Colonic mucosa (tissue), 4 donors: ENCODE measurements around the gene NTM. TPM values are rescaled to one million over a fixed set of nuclear protein-coding genes. Genes with fewer than 3 reads are reported as not detected.

Experiments
- DNase-seq: peaks from one replicate; pipeline ENCODE4 v3.0.0-alpha.2; 2020
- H3K27ac ChIP-seq: fragments of 200-600 bp; one replicate; pipeline ENCODE4 v1.8.0; 2021
- H3K27me3 ChIP-seq: fragments of 200-600 bp; one replicate; pipeline ENCODE4 v1.8.0; 2021
- H3K36me3 ChIP-seq: fragments of 200-600 bp; one replicate; pipeline ENCODE4 v1.8.0; 2021
- H3K4me1 ChIP-seq: fragments of 200-600 bp; one replicate; pipeline ENCODE4 v1.8.0; 2021; ENCODE audit warnings: mild to moderate bottlenecking
- H3K4me3 ChIP-seq: fragments of 200-600 bp; one replicate; pipeline ENCODE4 v1.8.0; 2021
- H3K9ac ChIP-seq, 2 donors: one replicate each; pipeline ENCODE4 v1.7.0; 2013; ENCODE audit warnings: control low read depth in 2 of 2, low read depth in 2 of 2, low read length in 2 of 2
- H3K9me3 ChIP-seq: fragments of 200-600 bp; one replicate; pipeline ENCODE4 v1.8.0; 2021
- CTCF ChIP-seq: fragments of 200-600 bp; IDR thresholded peaks from one replicate; pipeline ENCODE4 v1.8.0; 2022; ENCODE audit warnings: antibody characterized with exemption, mild to moderate bottlenecking
- intact Hi-C: fragments of 100-400 bp; cut with DNase I; formaldehyde crosslinking; loops from one replicate; pipeline ENCODE4 v1.14.1; 2022
- total RNA-seq, 2 donors: library from RNA; stranded (reverse); fragmentation: NEBNext Ultra II Directional in 1 of 2; extraction: Animal tissue kit (Norgen Biotek cat#: 25700) in 1 of 2; gene quantifications; one replicate each; pipeline ENCODE4 v1.2.1, GENCODE V29; 2021
- donor health status: healthy.
- donor health status: DM: no; HTN: no; CAD: no.
- donor health status: DM: no; HTN: no; CAD: no.

NTM gene
- total RNA-seq, 2 donors from 2014 or later = 1.6 to 2.8 TPM

- Histone ChIP-seq H3K9ac (no peak overlapping the region), H3K27me3 (no peaks in the 10 kb centered on the region), H3K4me1 (no peaks in the 10 kb centered on the region), H3K27ac (no peak overlapping the region), H3K4me3 (no peak overlapping the region), H3K9me3 (no peaks in the 10 kb centered on the region), H3K36me3 (no peaks in the 10 kb centered on the region)
- TF ChIP-seq CTCF = no peak
- no peak for DNase-seq
- intact Hi-C loops = no loop called here
Observed at GRCh38 chr11:131759140-131759539, 388.7 kb downstream of the NTM start.

GRCh38 chr11:131760091-131761061 is 390.0 kb downstream of the NTM start:
- Histone ChIP-seq H3K9ac (no peak overlapping the region), H3K27me3 (no peaks in the 10 kb centered on the region), H3K4me1 (no peaks in the 10 kb centered on the region), H3K27ac (no peak overlapping the region), H3K4me3 (no peak overlapping the region), H3K36me3 (no peaks in the 10 kb centered on the region), H3K9me3 (no peaks in the 10 kb centered on the region)
- intact Hi-C loops = no loop called here
- no peak for DNase-seq
- no peak for TF ChIP-seq CTCF

- H3K9ac ChIP-seq = no peak overlapping the region
- no peaks in the 10 kb centered on the region for H3K27me3 ChIP-seq
- H3K9me3 ChIP-seq = no peaks in the 10 kb centered on the region
- no peak for TF ChIP-seq CTCF
- DNase-seq = no peak
- intact Hi-C loops = no loop called here
- H3K27ac ChIP-seq = no peak overlapping the region
- no peak overlapping the region for H3K4me3 ChIP-seq
- H3K4me1 ChIP-seq = no peaks in the 10 kb centered on the region
- H3K36me3 ChIP-seq = no peaks in the 10 kb centered on the region
Observed at GRCh38 chr11:131762346-131763110, 392.1 kb downstream of the NTM start.

- intact Hi-C loops = no loop called here
- H3K9me3 ChIP-seq = no peaks in the 10 kb centered on the region
- no peak for DNase-seq
- H3K27me3 ChIP-seq = no peaks in the 10 kb centered on the region
- H3K9ac ChIP-seq = no peak overlapping the region
- TF ChIP-seq CTCF = no peak
- no peaks in the 10 kb centered on the region for H3K36me3 ChIP-seq
- no peaks in the 10 kb centered on the region for H3K4me1 ChIP-seq
- H3K4me3 ChIP-seq = no peak overlapping the region
- H3K27ac ChIP-seq = no peak overlapping the region
Observed at GRCh38 chr11:131763193-131763890, 392.9 kb downstream of the NTM start.

- H3K36me3 ChIP-seq = no peaks in the 10 kb centered on the region
- no peak for DNase-seq
- H3K4me3 ChIP-seq = no peak overlapping the region
- H3K27me3 ChIP-seq = no peaks in the 10 kb centered on the region
- H3K27ac ChIP-seq = no peak overlapping the region
- TF ChIP-seq CTCF = no peak
- no peak overlapping the region for H3K9ac ChIP-seq
- intact Hi-C loops = no loop called here
- no peaks in the 10 kb centered on the region for H3K9me3 ChIP-seq
- no peaks in the 10 kb centered on the region for H3K4me1 ChIP-seq
Observed at GRCh38 chr11:131764126-131764525, 393.7 kb downstream of the NTM start.
